SK-N-SH (cell line): ENCODE data around the gene BARHL2. TPM values are rescaled to one million over a fixed set of nuclear protein-coding genes. Genes with fewer than 3 reads are reported as not detected.

Experiments used
- CTCF ChIA-PET: fragments of 300-600, 350-600 bp; formaldehyde crosslinking; extraction: SDS; loops from one replicate; lab custom pipeline; 2021; lab: Yijun Ruan, JAX
- POLR2A ChIA-PET: fragments of 350-600 bp; sonication (Branson Sonifier 250); formaldehyde crosslinking; extraction: SDS; loops from one replicate; lab custom pipeline; 2020; ENCODE audit warnings: antibody characterized with exemption, inconsistent platforms; lab: Yijun Ruan, JAX
- DNase-seq: peaks from one replicate; pipeline ENCODE4 v3.0.0; 2012
- H2AFZ ChIP-seq: fragments of 200-600 bp; sonication (generic); 2 replicates; pipeline ENCODE4 v1.8.1; 2016; ENCODE audit warnings: antibody characterized with exemption, mild to moderate bottlenecking, low read depth
- H3F3A ChIP-seq: fragments of 200-600 bp; sonication (generic); replicated peaks from 2 replicates; pipeline ENCODE3; 2016; ENCODE audit warnings: antibody characterized with exemption, mild to moderate bottlenecking; ENCODE audit not compliant: insufficient read depth
- H3K27ac ChIP-seq, 2 experiments: fragments of 200-500 bp in 1 of 2; fragments of 200-600 bp in 1 of 2; sonication (Bioruptor generic) in 1 of 2; sonication (generic), shearing (Covaris generic) in 1 of 2; 2 replicates each; pipeline versions ENCODE4 v1.5.1 to v1.6.1; 2014 to 2016; ENCODE audit warnings: low read depth in 2 of 2, inconsistent platforms in 1 of 2, low read length in 1 of 2, mild to moderate bottlenecking in 1 of 2, mixed read lengths in 1 of 2
- H3K27me3 ChIP-seq: fragments of 200-600 bp; sonication (generic), shearing (Covaris generic); 2 replicates; pipeline ENCODE4 v1.6.1; 2016; ENCODE audit warnings: mixed run types; ENCODE audit not compliant: insufficient read depth
- H3K36me3 ChIP-seq, 2 experiments: fragments of 200-500 bp in 1 of 2; fragments of 200-600 bp in 1 of 2; sonication (Bioruptor generic) in 1 of 2; sonication (generic) in 1 of 2; replicated peaks in 1 of 2; 2 replicates each; pipeline versions ENCODE3 to v1.5.1; 2014 to 2016; ENCODE audit warnings: low read length in 1 of 2, mild to moderate bottlenecking in 1 of 2; ENCODE audit not compliant: insufficient read depth in 2 of 2, control insufficient read depth in 1 of 2
- H3K4me1 ChIP-seq, 2 experiments: fragments of 200-500 bp in 1 of 2; fragments of 200-600 bp in 1 of 2; sonication (Bioruptor generic) in 1 of 2; sonication (generic), shearing (Covaris generic) in 1 of 2; 2 replicates each; pipeline versions ENCODE4 v1.5.1 to v1.6.1; 2014 to 2016; ENCODE audit warnings: low read depth in 1 of 2, low read length in 1 of 2, mixed run types in 1 of 2; ENCODE audit not compliant: insufficient read depth in 2 of 2, control insufficient read depth in 1 of 2
- H3K4me2 ChIP-seq: fragments of 200-600 bp; sonication (generic), shearing (Covaris generic); 2 replicates; pipeline ENCODE4 v1.6.1; 2017; ENCODE audit warnings: mixed run types
- H3K4me3 ChIP-seq, 2 experiments: fragments of 200-500 bp in 1 of 2; fragments of 200-600 bp in 1 of 2; sonication (Bioruptor generic) in 1 of 2; sonication (generic), shearing (Covaris generic) in 1 of 2; 2 replicates each; pipeline versions ENCODE4 v1.5.1 to v1.8.1; 2014 to 2016; ENCODE audit warnings: low read depth in 2 of 2, inconsistent platforms in 1 of 2, low read length in 1 of 2, mild to moderate bottlenecking in 1 of 2, mixed read lengths in 1 of 2, moderate library complexity in 1 of 2
- H3K79me2 ChIP-seq: fragments of 200-600 bp; sonication (generic); 2 replicates; pipeline ENCODE4 v1.8.1; 2017; ENCODE audit warnings: mild to moderate bottlenecking; ENCODE audit not compliant: insufficient read depth
- H3K9ac ChIP-seq: fragments of 200-600 bp; sonication (generic); 2 replicates; pipeline ENCODE4 v1.6.1; 2017; ENCODE audit warnings: mixed run types
- H3K9me2 ChIP-seq: fragments of 200-600 bp; sonication (generic); 2 replicates; pipeline ENCODE4 v1.6.1; 2017; ENCODE audit warnings: mixed run types
- H3K9me3 ChIP-seq: fragments of 200-600 bp; sonication (generic); 2 replicates; pipeline ENCODE4 v1.6.1; 2017; ENCODE audit warnings: mixed run types, mild to moderate bottlenecking, moderate library complexity
- H4K20me1 ChIP-seq: fragments of 200-600 bp; sonication (generic); 2 replicates; pipeline ENCODE4 v1.6.1; 2017; ENCODE audit warnings: mild to moderate bottlenecking, mixed run types; ENCODE audit not compliant: insufficient read depth
- ELF1 ChIP-seq: IDR thresholded peaks from 2 replicates; pipeline ENCODE4 v1.4.0; 2012
- EP300 ChIP-seq, 2 experiments: IDR thresholded peaks; 2 replicates each; pipeline versions ENCODE4 v1.4.0 to v1.6.1; 2012; ENCODE audit warnings: borderline replicate concordance in 1 of 2, low read depth in 1 of 2, low read length in 1 of 2
- FOSL2 ChIP-seq: IDR thresholded peaks from 2 replicates; pipeline ENCODE4 v1.4.0; 2012; ENCODE audit warnings: low read depth, mild to moderate bottlenecking, moderate library complexity, borderline replicate concordance
- FOXJ3 ChIP-seq: sonication (generic); formaldehyde crosslinking; IDR thresholded peaks from 2 replicates; pipeline ENCODE4 v1.5.1; 2020; ENCODE audit warnings: mild to moderate bottlenecking, missing genetic modification reagents
- FOXM1 ChIP-seq: IDR thresholded peaks from 2 replicates; pipeline ENCODE4 v1.4.0; 2012; ENCODE audit warnings: low read depth, mild to moderate bottlenecking
- GATA2 ChIP-seq: sonication (generic); formaldehyde crosslinking; IDR thresholded peaks from 2 replicates; pipeline ENCODE4 v1.5.0; 2020; ENCODE audit warnings: mild to moderate bottlenecking, missing genetic modification reagents
- MEF2A ChIP-seq: IDR thresholded peaks from 2 replicates; pipeline ENCODE4 v1.4.0; 2012; ENCODE audit warnings: low read depth, borderline replicate concordance
- NRF1 ChIP-seq: IDR thresholded peaks from 2 replicates; pipeline ENCODE4 v1.6.1; 2012; ENCODE audit warnings: low read depth, mild to moderate bottlenecking, low read length
- POLR2AphosphoS5 ChIP-seq: IDR thresholded peaks from 2 replicates; pipeline ENCODE4 v1.6.1; 2012; ENCODE audit warnings: low read depth, low read length
- RCOR1 ChIP-seq: fragments of 150-350 bp; IDR thresholded peaks from 2 replicates; pipeline ENCODE4 v1.6.1; 2017; ENCODE audit warnings: antibody characterized with exemption, low read length
- RXRA ChIP-seq: IDR thresholded peaks from 2 replicates; pipeline ENCODE4 v1.4.0; 2012; ENCODE audit warnings: low read depth, mild to moderate bottlenecking, borderline replicate concordance
- TEAD4 ChIP-seq: IDR thresholded peaks from 2 replicates; pipeline ENCODE4 v1.4.0; 2012; ENCODE audit warnings: mild to moderate bottlenecking, borderline replicate concordance; ENCODE audit not compliant: insufficient read depth
- WGBS: methylation state at CpG from one replicate; pipeline ENCODE4 v1.1.6; 2017; ENCODE audit warnings: low lambda C conversion rate; 5-methylcytosine and 5-hydroxymethylcytosine counted together
- polyA plus RNA-seq, 3 experiments: library from polyadenylated mRNA; depleted of rRNA; stranded (reverse); fragments of >200 nt; gene quantifications; 2 replicates each; pipeline ENCODE4 v1.2.3, GENCODE V29; 2012
- TF ChIP-seq, protein P1 (sequence below): IDR thresholded peaks from 2 replicates; pipeline ENCODE4 v1.4.0; 2012; ENCODE audit warnings: low read depth, borderline replicate concordance
- TF ChIP-seq, protein P2 (sequence below): IDR thresholded peaks from 2 replicates; pipeline ENCODE4; 2012

BARHL2 gene
- polyA plus RNA-seq, 1 of the 3 experiments (the other 2 are of a cell fraction), result not detected

DNA sequence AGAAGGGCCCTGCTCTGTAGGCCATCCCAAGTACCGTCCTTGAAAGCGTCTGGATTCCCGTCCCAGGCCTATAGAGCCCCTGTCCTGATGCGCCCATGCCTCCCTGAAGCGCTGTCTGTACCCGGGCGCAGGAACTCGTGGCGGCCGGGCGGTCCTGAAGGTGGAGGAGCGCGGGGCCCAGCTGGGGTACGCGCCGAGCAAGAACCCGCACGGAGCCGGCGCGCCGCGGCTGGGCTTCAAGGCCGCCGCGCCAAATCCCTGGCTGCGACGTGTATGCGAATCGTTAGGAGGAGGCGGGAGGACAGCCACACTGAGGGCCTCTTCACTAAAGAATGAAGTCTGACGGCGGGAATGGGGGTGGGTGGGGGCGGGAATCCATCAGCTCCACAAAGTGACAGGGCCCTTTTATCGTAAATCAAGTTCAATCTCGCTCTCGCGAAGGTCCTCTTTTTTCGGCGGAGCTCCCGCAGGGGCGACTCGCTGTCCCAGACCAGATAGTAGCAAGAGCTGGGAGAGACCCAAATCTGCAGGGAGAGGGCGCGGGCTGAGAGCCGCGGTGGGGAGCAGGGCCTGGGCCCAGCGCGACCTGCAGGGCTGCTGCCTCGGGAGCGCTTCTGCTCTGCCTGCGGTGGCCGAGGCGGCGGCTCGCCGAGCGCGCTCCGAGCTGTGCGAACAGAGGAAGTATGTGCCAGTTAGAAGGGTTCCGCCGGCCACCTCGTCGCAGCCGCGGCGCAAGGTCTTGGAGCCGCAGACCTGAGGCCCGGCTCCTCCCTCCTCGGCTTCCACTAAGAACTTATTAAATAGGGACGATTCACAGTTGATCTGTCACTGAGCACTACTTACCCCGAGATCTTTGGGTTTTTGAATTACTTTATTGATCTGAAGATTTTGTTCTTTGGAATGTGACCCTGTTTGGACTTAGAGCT lies 10.4 kb downstream of the BARHL2 start (continued):
- TF ChIP-seq NRF1, result no peak
- TF ChIP-seq, protein P1, sequence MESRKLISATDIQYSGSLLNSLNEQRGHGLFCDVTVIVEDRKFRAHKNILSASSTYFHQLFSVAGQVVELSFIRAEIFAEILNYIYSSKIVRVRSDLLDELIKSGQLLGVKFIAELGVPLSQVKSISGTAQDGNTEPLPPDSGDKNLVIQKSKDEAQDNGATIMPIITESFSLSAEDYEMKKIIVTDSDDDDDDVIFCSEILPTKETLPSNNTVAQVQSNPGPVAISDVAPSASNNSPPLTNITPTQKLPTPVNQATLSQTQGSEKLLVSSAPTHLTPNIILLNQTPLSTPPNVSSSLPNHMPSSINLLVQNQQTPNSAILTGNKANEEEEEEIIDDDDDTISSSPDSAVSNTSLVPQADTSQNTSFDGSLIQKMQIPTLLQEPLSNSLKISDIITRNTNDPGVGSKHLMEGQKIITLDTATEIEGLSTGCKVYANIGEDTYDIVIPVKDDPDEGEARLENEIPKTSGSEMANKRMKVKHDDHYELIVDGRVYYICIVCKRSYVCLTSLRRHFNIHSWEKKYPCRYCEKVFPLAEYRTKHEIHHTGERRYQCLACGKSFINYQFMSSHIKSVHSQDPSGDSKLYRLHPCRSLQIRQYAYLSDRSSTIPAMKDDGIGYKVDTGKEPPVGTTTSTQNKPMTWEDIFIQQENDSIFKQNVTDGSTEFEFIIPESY, result no peak

DNA sequence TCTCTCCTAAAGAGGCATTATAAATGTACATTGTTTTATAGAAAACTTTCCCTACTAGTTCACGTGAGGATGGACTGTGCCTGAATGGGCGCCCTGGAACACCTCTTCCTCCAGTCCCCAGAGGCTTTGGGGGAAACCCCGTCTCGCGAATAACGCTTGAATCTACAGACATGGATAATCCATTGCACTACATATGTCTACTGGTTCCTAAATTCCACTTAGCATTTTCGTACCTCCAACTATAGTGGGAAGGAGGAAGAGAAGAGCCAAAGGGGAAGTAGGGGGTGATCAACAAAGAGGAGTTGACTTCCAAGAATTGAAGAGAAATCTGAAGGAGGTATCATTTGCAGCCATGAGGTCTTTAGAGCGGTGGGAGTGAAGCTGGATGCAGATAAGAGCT lies 11.1 kb downstream of the BARHL2 start:
- TF ChIP-seq TEAD4 (no peak), FOXJ3 (no peak), FOXM1 (no peak), ELF1 (no peak), FOSL2 (no peak), POLR2AphosphoS5 (no peak), RCOR1 (no peak), EP300 (IDR thresholded peaks at IDR 0.05; ENCODE audit: borderline replicate concordance in 1 of 2, low read depth in 1 of 2, low read length in 1 of 2) (no peak), GATA2 (CRISPR knock-in tag) (no peak)

DNA sequence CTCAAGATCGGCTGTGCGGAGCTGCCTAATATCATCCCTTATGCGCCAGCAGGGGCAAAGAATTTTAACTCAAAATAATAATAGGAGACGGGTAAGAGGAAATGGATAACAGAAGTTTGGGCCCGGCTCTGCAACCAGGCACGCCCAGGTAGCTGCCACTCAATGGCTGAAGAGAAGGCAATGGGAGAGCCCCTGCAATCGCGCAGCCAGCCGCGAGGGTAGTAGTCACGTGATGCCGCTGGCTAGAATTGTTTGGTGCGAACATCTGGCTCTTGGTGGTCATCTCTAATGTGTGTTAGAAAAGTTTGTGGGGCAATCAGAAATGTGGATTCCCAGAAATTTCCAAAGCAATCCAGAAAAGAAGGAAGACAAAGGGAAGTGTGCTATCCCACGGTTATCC lies 12.3 kb downstream of the BARHL2 start:
- ChIA-PET CTCF (interaction anchor here (1.1 to 1.9 kb wide), 4 partner anchors 8 to 24 kb away, joined by 3 to 4 read pairs (median 3); no protein-coding TSS in a partner anchor), POLR2A (no interaction called here)
- H3F3A ChIP-seq, result no peaks in the 10 kb centered on the region
- DNase-seq, result no peak
- peaks cover 53% of the 10 kb centered on the region for H3K27me3 ChIP-seq
- H2AFZ ChIP-seq, result no peak overlapping the region
- H3K4me2 ChIP-seq, result no peak overlapping the region
- H3K4me1 ChIP-seq, result no peaks in the 10 kb centered on the region; a peak in 2 of 4 replicates
- H3K36me3 ChIP-seq, result no peaks in the 10 kb centered on the region
- H3K9me2 ChIP-seq, result no peaks in the 10 kb centered on the region
- no peaks in the 10 kb centered on the region for H3K79me2 ChIP-seq
- WGBS, result 19% methylated on average over 14 of the region's 14 CpGs
- H4K20me1 ChIP-seq, result no peaks in the 10 kb centered on the region
- no peak overlapping the region for H3K27ac ChIP-seq
- no peaks in the 10 kb centered on the region for H3K9me3 ChIP-seq
- TF ChIP-seq MEF2A (no peak), FOXJ3 (no peak), FOXM1 (no peak), RXRA (no peak)
- TF ChIP-seq, protein P2, sequence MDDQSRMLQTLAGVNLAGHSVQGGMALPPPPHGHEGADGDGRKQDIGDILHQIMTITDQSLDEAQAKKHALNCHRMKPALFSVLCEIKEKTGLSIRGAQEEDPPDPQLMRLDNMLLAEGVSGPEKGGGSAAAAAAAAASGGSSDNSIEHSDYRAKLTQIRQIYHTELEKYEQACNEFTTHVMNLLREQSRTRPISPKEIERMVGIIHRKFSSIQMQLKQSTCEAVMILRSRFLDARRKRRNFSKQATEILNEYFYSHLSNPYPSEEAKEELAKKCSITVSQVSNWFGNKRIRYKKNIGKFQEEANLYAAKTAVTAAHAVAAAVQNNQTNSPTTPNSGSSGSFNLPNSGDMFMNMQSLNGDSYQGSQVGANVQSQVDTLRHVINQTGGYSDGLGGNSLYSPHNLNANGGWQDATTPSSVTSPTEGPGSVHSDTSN, result no peak
- no peak overlapping the region for H3K4me3 ChIP-seq
- H3K9ac ChIP-seq, result no peak overlapping the region

More for the DNA sequence above, 11.1 kb downstream of the BARHL2 start:
- WGBS, result 28% methylated on average over 8 of the region's 8 CpGs
- H3F3A ChIP-seq, result no peaks in the 10 kb centered on the region
- DNase-seq, result no peak
- no peak overlapping the region for H3K4me3 ChIP-seq
- peaks cover 64% of the 10 kb centered on the region for H3K27me3 ChIP-seq
- no peaks in the 10 kb centered on the region for H3K9me2 ChIP-seq
- H3K9ac ChIP-seq, result no peak overlapping the region
- no peak overlapping the region for H3K4me2 ChIP-seq
- H3K4me1 ChIP-seq, result no peaks in the 10 kb centered on the region; a peak in 2 of 4 replicates
- no peak overlapping the region for H3K27ac ChIP-seq
- CTCF ChIA-PET, result interaction anchor here (1.2 to 2.4 kb wide), 5 partner anchors 9 to 460 kb away, joined by 3 to 5 read pairs (median 3); partner anchors contain the start of gene BARHL2
- POLR2A ChIA-PET, result no interaction called here
- H3K79me2 ChIP-seq, result no peaks in the 10 kb centered on the region
- no peaks in the 10 kb centered on the region for H3K9me3 ChIP-seq
- no peak overlapping the region for H2AFZ ChIP-seq
- H4K20me1 ChIP-seq, result no peaks in the 10 kb centered on the region
- no peaks in the 10 kb centered on the region for H3K36me3 ChIP-seq
